Endothelial cell of umbilical vein (primary cell): Measurements from ENCODE around the gene VPS35L.

Experiments
- CTCF ChIP-seq, 2 donors: IDR thresholded peaks; 1 replicate in 1 of 2; 2 replicates in 1 of 2; pipeline ENCODE4 v1.5.1; 2011; ENCODE audit warnings: low read length in 2 of 2, mild to moderate bottlenecking in 2 of 2, moderate library complexity in 2 of 2, control low read depth in 1 of 2, inconsistent platforms in 1 of 2, low read depth in 1 of 2; ENCODE audit not compliant: insufficient read depth in 1 of 2; ENCODE audit errors: extremely low read depth in 1 of 2
- EZH2 ChIP-seq: IDR thresholded peaks from 2 replicates; pipeline ENCODE4 v1.6.1; 2012; ENCODE audit warnings: borderline replicate concordance, low read depth, mild to moderate bottlenecking, moderate library complexity, low read length, inconsistent platforms; ENCODE audit not compliant: severe bottlenecking
- JUN ChIP-seq: IDR thresholded peaks from 2 replicates; pipeline ENCODE4 v1.6.1; 2011; ENCODE audit warnings: borderline replicate concordance, low read depth; ENCODE audit not compliant: insufficient read length, insufficient read depth
- POLR2A ChIP-seq: IDR thresholded peaks from 2 replicates; pipeline ENCODE4 v1.6.1; 2012; ENCODE audit warnings: low read depth, mild to moderate bottlenecking, control low read depth, low read length
- POLR2AphosphoS5 ChIP-seq: IDR thresholded peaks from 2 replicates; pipeline ENCODE4 v1.6.1; 2012; ENCODE audit warnings: low read depth, mild to moderate bottlenecking, control low read depth, low read length, moderate library complexity; ENCODE audit not compliant: insufficient read depth

GRCh38 chr16:19644877-19645276, 89.4 kb downstream of the VPS35L start:
- no peak for TF ChIP-seq JUN
- no peak for TF ChIP-seq CTCF (IDR thresholded peaks at IDR 0.05; ENCODE audit: extremely low read depth in 1 of 2, insufficient read depth in 1 of 2, low read depth in 1 of 2, low read length in 2 of 2)
- TF ChIP-seq EZH2 = no peak
- no peak for TF ChIP-seq POLR2A
- TF ChIP-seq POLR2AphosphoS5 = no peak
